Measurements from ENCODE around the gene DLG2.

The DLG2 gene

DNA sequence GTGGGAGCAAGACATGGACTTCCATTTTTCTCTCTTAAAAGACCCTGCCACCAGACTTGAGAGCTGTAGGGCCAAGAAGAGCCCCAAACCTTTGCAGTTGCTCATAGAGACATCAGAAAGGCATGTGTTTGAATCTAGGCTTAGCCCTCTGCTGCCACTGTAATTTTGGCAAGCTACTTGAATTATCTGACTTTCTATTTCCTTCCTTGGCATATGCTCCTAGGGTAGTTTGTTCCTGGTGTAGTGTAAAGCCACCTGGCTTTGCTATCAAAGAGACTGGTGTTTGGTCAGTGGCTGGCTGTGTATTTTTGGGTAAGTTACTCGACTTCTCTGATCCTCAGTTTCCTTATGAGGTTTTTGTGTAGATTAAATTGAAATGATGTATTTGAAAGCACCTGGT lies 2088.9 kb downstream of the DLG2 start:
- TF ChIP-seq SIN3A (IDR thresholded peaks at IDR 0.05; ENCODE audit: borderline replicate concordance, insufficient read depth, low read length) = no peak
- TF ChIP-seq TAF1 (IDR thresholded peaks at IDR 0.05; ENCODE audit: borderline replicate concordance, insufficient read depth, low read length) = no peak
- no peak for TF ChIP-seq FOXP2 (optimal IDR thresholded peaks at IDR 0.05; ENCODE audit: borderline replicate concordance, extremely low read depth, extremely low read length, insufficient read depth)
- TF ChIP-seq, protein P1, sequence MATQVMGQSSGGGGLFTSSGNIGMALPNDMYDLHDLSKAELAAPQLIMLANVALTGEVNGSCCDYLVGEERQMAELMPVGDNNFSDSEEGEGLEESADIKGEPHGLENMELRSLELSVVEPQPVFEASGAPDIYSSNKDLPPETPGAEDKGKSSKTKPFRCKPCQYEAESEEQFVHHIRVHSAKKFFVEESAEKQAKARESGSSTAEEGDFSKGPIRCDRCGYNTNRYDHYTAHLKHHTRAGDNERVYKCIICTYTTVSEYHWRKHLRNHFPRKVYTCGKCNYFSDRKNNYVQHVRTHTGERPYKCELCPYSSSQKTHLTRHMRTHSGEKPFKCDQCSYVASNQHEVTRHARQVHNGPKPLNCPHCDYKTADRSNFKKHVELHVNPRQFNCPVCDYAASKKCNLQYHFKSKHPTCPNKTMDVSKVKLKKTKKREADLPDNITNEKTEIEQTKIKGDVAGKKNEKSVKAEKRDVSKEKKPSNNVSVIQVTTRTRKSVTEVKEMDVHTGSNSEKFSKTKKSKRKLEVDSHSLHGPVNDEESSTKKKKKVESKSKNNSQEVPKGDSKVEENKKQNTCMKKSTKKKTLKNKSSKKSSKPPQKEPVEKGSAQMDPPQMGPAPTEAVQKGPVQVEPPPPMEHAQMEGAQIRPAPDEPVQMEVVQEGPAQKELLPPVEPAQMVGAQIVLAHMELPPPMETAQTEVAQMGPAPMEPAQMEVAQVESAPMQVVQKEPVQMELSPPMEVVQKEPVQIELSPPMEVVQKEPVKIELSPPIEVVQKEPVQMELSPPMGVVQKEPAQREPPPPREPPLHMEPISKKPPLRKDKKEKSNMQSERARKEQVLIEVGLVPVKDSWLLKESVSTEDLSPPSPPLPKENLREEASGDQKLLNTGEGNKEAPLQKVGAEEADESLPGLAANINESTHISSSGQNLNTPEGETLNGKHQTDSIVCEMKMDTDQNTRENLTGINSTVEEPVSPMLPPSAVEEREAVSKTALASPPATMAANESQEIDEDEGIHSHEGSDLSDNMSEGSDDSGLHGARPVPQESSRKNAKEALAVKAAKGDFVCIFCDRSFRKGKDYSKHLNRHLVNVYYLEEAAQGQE (IDR thresholded peaks at IDR 0.05; ENCODE audit: insufficient read depth in 1 of 2, low read depth in 2 of 2, low read length in 2 of 2) = no peak

DNA sequence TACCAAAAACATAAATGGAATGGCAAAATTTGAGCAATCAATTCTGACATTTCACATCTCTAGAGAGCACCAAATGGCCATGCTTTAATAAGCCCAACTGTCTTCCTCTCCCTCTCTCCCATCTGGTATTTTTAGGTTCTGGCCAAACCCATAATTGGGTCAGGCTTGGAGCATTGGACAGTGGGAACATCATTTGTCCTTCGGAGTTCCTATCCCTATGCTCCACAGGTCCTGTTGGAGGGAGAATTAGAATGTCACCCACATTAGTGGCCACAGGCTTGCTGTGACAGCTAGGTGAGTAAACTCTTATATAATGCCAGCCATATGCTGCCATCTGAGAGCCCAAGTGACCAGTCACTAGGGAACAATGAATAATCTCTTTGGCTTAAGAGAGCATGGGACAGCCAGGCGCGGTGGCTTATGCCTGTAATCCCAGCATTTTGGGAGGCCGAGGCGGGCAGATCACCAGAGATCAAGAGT lies 2090.0 kb downstream of the DLG2 start:
- TF ChIP-seq, protein P1 (IDR thresholded peaks at IDR 0.05; ENCODE audit: insufficient read depth in 1 of 2, low read depth in 2 of 2, low read length in 2 of 2) = no peak
- TF ChIP-seq POLR2AphosphoS5 (IDR thresholded peaks at IDR 0.05; ENCODE audit: low read depth, low read length) (no peak), TAF1 (IDR thresholded peaks at IDR 0.05; ENCODE audit: borderline replicate concordance, insufficient read depth, low read length) (no peak), SIN3A (IDR thresholded peaks at IDR 0.05; ENCODE audit: borderline replicate concordance, insufficient read depth, low read length) (no peak), FOXP2 (optimal IDR thresholded peaks at IDR 0.05; ENCODE audit: borderline replicate concordance, extremely low read depth, extremely low read length, insufficient read depth) (no peak)

DNA sequence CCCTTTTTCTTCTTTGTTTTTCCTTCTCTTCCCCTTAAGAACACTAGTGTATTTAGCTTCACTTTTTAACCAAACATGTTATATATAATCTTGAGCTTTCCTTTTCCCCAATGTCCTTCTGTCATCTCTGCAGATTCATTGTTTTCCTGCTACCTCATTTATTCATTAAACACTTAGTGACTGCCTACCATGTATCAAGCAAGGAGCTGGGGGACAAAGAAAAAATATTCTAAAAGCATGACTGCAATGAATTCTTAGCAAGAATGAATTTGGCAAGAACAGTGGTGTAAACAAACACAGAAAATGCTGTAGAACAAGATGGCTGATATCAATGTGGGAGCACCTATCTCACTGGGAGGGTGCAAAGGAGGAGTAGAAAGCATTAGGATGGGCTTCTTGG lies 2094.0 kb downstream of the DLG2 start:
- TF ChIP-seq SIN3A (IDR thresholded peaks at IDR 0.05; ENCODE audit: borderline replicate concordance, insufficient read depth, low read length) = no peak
- TF ChIP-seq, protein P1 (IDR thresholded peaks at IDR 0.05; ENCODE audit: insufficient read depth in 1 of 2, low read depth in 2 of 2, low read length in 2 of 2) = no peak
- no peak for TF ChIP-seq FOXP2 (optimal IDR thresholded peaks at IDR 0.05; ENCODE audit: borderline replicate concordance, extremely low read depth, extremely low read length, insufficient read depth)
- no peak for TF ChIP-seq TAF1 (IDR thresholded peaks at IDR 0.05; ENCODE audit: borderline replicate concordance, insufficient read depth, low read length)
- no peak for TF ChIP-seq POLR2AphosphoS5 (IDR thresholded peaks at IDR 0.05; ENCODE audit: low read depth, low read length)

DNA sequence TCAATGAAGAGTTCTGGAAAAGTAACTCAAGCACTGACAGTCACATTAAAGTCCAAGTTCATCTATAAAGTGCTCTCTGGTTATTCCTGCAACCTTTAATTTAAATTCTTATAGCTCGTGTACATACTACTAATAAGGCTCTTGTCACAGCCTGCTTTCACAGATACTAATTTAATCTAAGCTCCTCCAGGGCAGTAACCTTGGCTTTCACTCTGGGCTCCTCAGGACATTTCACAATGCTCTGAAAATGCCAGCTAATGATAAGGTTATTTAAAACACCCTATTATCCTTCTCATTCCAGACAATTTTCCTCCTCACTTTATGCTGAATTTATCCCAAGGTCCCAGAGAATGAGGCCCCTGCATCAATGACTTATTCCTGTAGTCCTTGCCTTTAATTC lies 2098.3 kb downstream of the DLG2 start:
- TF ChIP-seq SIN3A (IDR thresholded peaks at IDR 0.05; ENCODE audit: borderline replicate concordance, insufficient read depth, low read length) (no peak), POLR2AphosphoS5 (IDR thresholded peaks at IDR 0.05; ENCODE audit: low read depth, low read length) (no peak), TAF1 (IDR thresholded peaks at IDR 0.05; ENCODE audit: borderline replicate concordance, insufficient read depth, low read length) (no peak), FOXP2 (optimal IDR thresholded peaks at IDR 0.05; ENCODE audit: borderline replicate concordance, extremely low read depth, extremely low read length, insufficient read depth) (no peak)
- TF ChIP-seq, protein P1 (IDR thresholded peaks at IDR 0.05; ENCODE audit: insufficient read depth in 1 of 2, low read depth in 2 of 2, low read length in 2 of 2) = no peak

DNA sequence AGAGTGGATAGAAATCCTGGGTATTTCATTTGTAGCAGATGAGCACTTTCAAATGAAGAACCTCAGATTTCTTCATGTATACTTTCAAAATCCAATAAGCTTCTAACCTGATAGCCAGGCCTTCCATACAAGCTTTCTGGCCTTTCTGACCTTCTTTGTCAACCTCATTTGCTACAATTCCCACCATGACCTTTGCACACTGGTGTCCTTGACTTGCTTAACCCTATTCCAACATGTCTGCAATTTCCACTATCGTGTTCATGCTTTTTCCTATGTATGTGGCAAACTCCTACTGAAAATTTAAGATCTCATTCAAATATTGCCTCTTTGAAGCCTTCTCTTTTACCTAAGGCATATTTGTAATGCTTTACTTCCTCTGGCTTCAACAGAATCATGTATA lies 2098.9 kb downstream of the DLG2 start:
- TF ChIP-seq, protein P1 (IDR thresholded peaks at IDR 0.05; ENCODE audit: insufficient read depth in 1 of 2, low read depth in 2 of 2, low read length in 2 of 2) = no peak
- no peak for TF ChIP-seq TAF1 (IDR thresholded peaks at IDR 0.05; ENCODE audit: borderline replicate concordance, insufficient read depth, low read length)
- no peak for TF ChIP-seq FOXP2 (optimal IDR thresholded peaks at IDR 0.05; ENCODE audit: borderline replicate concordance, extremely low read depth, extremely low read length, insufficient read depth)
- TF ChIP-seq POLR2AphosphoS5 (IDR thresholded peaks at IDR 0.05; ENCODE audit: low read depth, low read length) = no peak
- no peak for TF ChIP-seq SIN3A (IDR thresholded peaks at IDR 0.05; ENCODE audit: borderline replicate concordance, insufficient read depth, low read length)
